Heart right ventricle (tissue), 16 donors: ENCODE measurements around the gene UPK1A. TPM values are rescaled to one million over a fixed set of nuclear protein-coding genes. Genes with fewer than 3 reads are reported as not detected.

Source experiments
- ATAC-seq, 8 donors: fragments of 200-7000 bp; cut with Tn5 transposase; one replicate each; pipeline ENCODE4 v1.9.1; 2020; ENCODE audit warnings: mild to moderate bottlenecking in 8 of 8, moderate library complexity in 8 of 8, moderate number of reproducible peaks in 1 of 8
- DNase-seq, 2 donors: peaks; one replicate each; pipeline ENCODE4 v3.0.0-alpha.2; 2020
- H3K27ac ChIP-seq, 10 donors: fragments of 200-600 bp; sonication (generic) in 2 of 10; one replicate each; pipeline versions ENCODE4 v1.5.0 to v1.8.0; 2020 to 2022; ENCODE audit warnings: mild to moderate bottlenecking in 3 of 10
- H3K27me3 ChIP-seq, 7 donors: fragments of 200-600 bp; one replicate each; pipeline ENCODE4 v1.8.0; 2021 to 2022; ENCODE audit warnings: mild to moderate bottlenecking in 2 of 7
- H3K36me3 ChIP-seq, 9 donors: fragments of 200-600 bp; sonication (generic) in 1 of 9; one replicate each; pipeline versions ENCODE4 v1.5.0 to v1.8.0; 2020 to 2022; ENCODE audit warnings: mild to moderate bottlenecking in 2 of 9
- H3K4me1 ChIP-seq, 9 donors: fragments of 200-600 bp; sonication (generic) in 1 of 9; one replicate each; pipeline versions ENCODE4 v1.5.0 to v1.8.0; 2020 to 2022; ENCODE audit warnings: mild to moderate bottlenecking in 4 of 9
- H3K4me3 ChIP-seq, 10 donors: fragments of 200-600 bp; sonication (generic) in 2 of 10; one replicate each; pipeline versions ENCODE4 v1.5.0 to v1.8.0; 2020 to 2022; ENCODE audit warnings: mild to moderate bottlenecking in 7 of 10, moderate library complexity in 2 of 10
- H3K9me3 ChIP-seq, 11 donors: fragments of 200-600 bp in 10 of 11; sonication (generic) in 2 of 11; one replicate each; pipeline versions ENCODE4 v1.5.0 to v1.8.0; 2013 to 2022; ENCODE audit warnings: mild to moderate bottlenecking in 2 of 11, control low read depth in 1 of 11, moderate library complexity in 1 of 11
- WGBS, 2 donors: extraction: QIAGEN DNeasy Blood & Tissue Kit; methylation state at CpG; one replicate each; pipeline ENCODE4 v1.1.7; 2013; ENCODE audit warnings: inconsistent platforms in 1 of 2; 5-methylcytosine and 5-hydroxymethylcytosine counted together
- intact Hi-C, 10 donors: fragments of 100-400 bp; cut with DNase I; formaldehyde crosslinking; loops; one replicate each; pipeline versions ENCODE4 v1.11.1 to v1.14.2; 2022
- polyA plus RNA-seq, 2 donors: library from polyadenylated mRNA; stranded (reverse); fragments of 200-250 nt; gene quantifications; one replicate each; pipeline ENCODE4 v1.2.3, GENCODE V29; 2013
- total RNA-seq, 10 donors: library from RNA; stranded (reverse); fragmentation: NEBNext Ultra II Directional in 3 of 10; extraction: Animal tissue kit (Norgen Biotek cat#: 25700) in 3 of 10; gene quantifications; one replicate each; pipeline versions ENCODE4 v1.2.1 to v1.2.4, GENCODE V29; 2021 to 2023
- TF ChIP-seq, protein P1 (sequence below), 9 donors: fragments of 200-600 bp; sonication (generic) in 2 of 9; IDR thresholded peaks; one replicate each; pipeline versions ENCODE4 v1.5.0 to v1.8.0; 2021 to 2022; ENCODE audit warnings: antibody characterized with exemption in 9 of 9, mild to moderate bottlenecking in 5 of 9, moderate library complexity in 1 of 9
- donor health status: Arrhythmogenic right ventricular cardiomyopathy.
- donor health status: ischemic (EF 13 %, LVEDD 7.1; RV severe dilation, severe dysfunction).
- donor health status: healthy with polysubstance abuse.
- donor health status: DM: no; HTN: yes; CAD: no.
- donor health status: DM: no; HTN: no; CAD: no.
- donor health status: ischemic (EF 25% LVEDD 6.9; RV normal size, moderate dysfunction).
- donor health status: ischemic (EF 25% LVEDD 5.7; RV mildly dilated, moderate dysfunction).
- donor health status: healthy.
- donor health status: DM: yes; HTN: yes; CAD: no.
- donor health status: Ischemic cardiomyopathy.
- donor health status: ischemic (EF 35%, LVEDD 5.7; RV mildly dilated, moderate dysfunction).
- donor health status: nonischemic (EF 11% LVEDD 7.7; RV severe dilation, severe dysfunction).
- donor health status: DM: yes; HTN: yes; CAD: no.
- donor health status: PGD.
- donor health status: ischemic (EF 29% LVEDD 5.4; RV normal size, mild dysfunction).
- donor health status: nonischemic (EF 23%, LVEDD 6.1; RV moderate dilation, normal function).

The UPK1A gene
- total and polyA plus RNA-seq, 12 donors, result 0.03 to 0.38 TPM; not detected in 10

DNA sequence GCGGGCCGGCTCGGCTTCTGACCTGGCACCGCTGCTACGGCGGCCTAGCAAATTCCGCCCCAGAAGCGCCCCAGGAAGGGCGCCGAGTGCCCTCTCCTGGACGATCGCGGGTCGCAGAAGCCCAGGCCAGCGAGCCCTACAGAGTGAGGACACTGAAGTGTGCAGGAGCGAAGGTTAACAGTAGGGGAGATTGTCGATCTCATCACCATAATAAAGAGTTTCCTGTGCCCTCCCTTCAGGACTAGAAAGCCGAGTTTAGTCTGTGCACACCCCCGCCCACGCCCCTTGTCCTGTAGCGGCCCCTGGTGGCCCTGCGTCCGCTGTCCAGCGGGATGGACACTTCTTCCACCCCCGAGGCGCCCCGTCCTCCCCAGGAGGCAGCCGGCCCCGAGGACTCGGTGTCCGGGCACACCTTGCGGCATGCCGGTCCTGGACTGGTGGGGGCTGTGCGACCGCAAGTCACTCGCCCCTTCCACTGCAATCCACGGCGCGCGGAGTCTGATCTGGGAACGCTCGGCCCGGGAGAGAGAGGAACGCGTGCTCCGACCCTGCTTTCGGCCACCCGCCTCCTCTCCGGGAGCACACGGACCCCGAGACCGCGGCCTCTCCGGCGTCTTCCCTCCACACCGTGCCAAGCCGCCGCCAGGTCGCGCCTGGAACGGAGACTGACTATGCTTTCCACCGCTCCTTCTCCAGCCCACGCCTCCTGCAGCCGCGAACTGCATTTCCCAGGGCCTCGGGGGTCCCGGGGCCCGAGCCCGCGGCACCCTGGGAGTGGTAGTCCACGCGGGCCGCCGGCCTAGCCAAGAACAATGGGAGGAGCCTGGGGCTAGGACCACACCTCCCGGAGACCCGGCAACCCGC lies 50.7 kb downstream of the UPK1A start:
- intact Hi-C loops, result loop anchor here in 9 of 10 donors (1.0 to 10.0 kb wide), 15 partner anchors 15 to 214 kb away; partner anchors contain the start of genes TMEM147 (in 5 of the 9), DMKN (in 1 of the 9), PROSER3 (in 1 of the 9) and PSENEN (in 1 of the 9)
- H3K27me3 ChIP-seq, result no peaks in the 10 kb centered on the region
- no peaks in the 10 kb centered on the region for H3K9me3 ChIP-seq
- DNase-seq, result peak; percentile 95 to 96
- H3K4me1 ChIP-seq, result peaks cover 6 to 34% (median 27%) of the 10 kb centered on the region in 9 donors
- H3K27ac ChIP-seq, result peak overlapping the region; percentile 78 to 97 (median 92)
- peaks cover 0 to 26% (median 8%) of the 10 kb centered on the region in 9 donors for H3K36me3 ChIP-seq
- ATAC-seq, result peak; percentile 93 to 97 (median 95)
- TF ChIP-seq, protein P1, sequence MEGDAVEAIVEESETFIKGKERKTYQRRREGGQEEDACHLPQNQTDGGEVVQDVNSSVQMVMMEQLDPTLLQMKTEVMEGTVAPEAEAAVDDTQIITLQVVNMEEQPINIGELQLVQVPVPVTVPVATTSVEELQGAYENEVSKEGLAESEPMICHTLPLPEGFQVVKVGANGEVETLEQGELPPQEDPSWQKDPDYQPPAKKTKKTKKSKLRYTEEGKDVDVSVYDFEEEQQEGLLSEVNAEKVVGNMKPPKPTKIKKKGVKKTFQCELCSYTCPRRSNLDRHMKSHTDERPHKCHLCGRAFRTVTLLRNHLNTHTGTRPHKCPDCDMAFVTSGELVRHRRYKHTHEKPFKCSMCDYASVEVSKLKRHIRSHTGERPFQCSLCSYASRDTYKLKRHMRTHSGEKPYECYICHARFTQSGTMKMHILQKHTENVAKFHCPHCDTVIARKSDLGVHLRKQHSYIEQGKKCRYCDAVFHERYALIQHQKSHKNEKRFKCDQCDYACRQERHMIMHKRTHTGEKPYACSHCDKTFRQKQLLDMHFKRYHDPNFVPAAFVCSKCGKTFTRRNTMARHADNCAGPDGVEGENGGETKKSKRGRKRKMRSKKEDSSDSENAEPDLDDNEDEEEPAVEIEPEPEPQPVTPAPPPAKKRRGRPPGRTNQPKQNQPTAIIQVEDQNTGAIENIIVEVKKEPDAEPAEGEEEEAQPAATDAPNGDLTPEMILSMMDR (IDR thresholded peaks at IDR 0.05), result peak; percentile 77 to 96 (median 93)
- 0% methylated on average over 77 of the region's 77 CpGs for WGBS, 2 donors
- peak overlapping the region; percentile 36 to 98 (median 82) for H3K4me3 ChIP-seq

DNA sequence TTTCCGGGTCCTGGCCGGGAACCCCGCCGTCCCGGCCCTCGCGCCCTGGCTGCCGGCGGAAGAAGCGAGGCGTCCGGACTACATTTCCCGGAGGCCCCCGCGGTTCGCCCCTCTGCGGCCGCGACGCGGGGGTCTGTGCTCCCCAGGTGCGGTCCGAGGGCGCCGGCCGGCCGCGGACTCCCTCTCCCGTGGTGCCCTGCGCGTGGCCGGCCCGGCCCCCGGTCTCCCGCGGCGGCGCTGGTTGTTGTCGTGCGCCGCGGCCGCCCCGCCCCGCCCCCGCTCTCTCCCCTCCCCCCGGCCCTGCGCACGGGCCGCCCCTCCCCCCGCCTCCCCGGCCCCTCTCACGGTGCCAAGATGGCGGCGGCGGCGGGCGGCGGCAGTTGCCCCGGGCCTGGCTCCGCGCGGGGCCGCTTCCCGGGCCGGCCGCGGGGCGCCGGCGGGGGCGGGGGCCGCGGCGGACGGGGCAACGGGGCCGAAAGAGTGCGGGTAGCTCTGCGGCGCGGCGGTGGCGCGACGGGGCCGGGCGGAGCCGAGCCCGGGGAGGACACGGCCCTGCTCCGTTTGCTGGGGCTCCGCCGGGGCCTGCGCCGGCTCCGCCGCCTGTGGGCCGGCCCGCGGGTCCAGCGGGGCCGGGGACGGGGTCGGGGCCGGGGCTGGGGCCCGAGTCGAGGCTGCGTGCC lies 51.5 kb downstream of the UPK1A start, which contains the start of gene KMT2B:
TSS of gene KMT2B (plus strand) at position 339 of the 680 bp plus-strand sequence. CDS start at position 355, 16 bp downstream.
- ATAC-seq, result peak in 6 of 8 donors; percentile 62 to 82 (median 79)
- H3K9me3 ChIP-seq, result no peaks in the 10 kb centered on the region
- peak within 1 kb of the TSS; percentile 68 to 98 (median 84) for H3K4me3 ChIP-seq
- peaks cover 6 to 34% (median 27%) of the 10 kb centered on the region in 9 donors for H3K4me1 ChIP-seq
- no peaks in the 10 kb centered on the region for H3K27me3 ChIP-seq
- 1% methylated on average over 46 to 104 of the region's 109 CpGs for WGBS, 2 donors
- H3K36me3 ChIP-seq, result peaks cover 0 to 34% (median 16%) of the 10 kb centered on the region in 9 donors
- intact Hi-C loops, result loop anchor here in 9 of 10 donors (1.0 to 10.0 kb wide), 13 partner anchors 23 to 213 kb away; partner anchors contain the start of genes TMEM147 (in 5 of the 9), PSENEN (in 2 of the 9), U2AF1L4 (in 2 of the 9) and DMKN (in 1 of the 9)
- DNase-seq, result no peak
- TF ChIP-seq, protein P1 (IDR thresholded peaks at IDR 0.05), result no peak
- H3K27ac ChIP-seq, result peak within 1 kb of the TSS; percentile 78 to 97 (median 92)

DNA sequence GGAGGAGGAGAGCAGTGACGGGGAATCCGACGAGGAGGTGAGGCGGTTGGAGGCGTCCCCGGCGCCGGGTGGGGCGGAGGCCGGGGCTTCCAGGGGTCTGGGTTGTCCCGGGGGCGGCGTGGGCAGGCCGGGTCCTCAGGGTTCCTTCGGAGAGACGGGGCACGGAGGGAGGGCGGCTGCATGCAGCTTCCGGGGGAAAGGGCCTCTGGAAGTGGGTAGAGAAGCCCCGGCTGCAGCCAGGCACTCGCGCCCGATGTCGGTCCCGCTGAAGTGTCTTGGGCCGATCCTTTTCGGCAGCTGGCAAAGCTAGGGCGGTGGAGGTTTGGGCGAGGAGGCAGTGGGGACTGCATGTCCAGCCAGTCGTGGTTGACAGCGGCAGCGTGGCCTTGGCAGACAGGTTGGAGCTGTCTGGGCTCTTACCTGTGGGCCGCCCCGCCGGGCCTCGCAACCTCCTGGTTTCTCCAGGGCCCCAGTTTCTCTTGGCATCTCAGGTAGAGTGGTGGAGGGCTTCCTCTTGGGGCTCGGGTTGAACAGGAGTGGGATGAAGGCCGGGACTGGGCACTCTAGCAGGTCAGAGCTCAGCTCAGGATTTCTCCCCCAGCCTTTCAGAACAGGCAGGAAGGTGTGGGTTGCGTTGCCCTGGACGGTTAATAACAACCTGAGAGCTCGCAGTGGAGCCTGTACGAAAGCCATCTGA lies 52.2 kb downstream of the UPK1A start:
- DNase-seq (peak; percentile 40 to 49), ATAC-seq (no peak)
- H3K36me3 ChIP-seq, result peaks cover 0 to 41% (median 23%) of the 10 kb centered on the region in 9 donors
- TF ChIP-seq, protein P1 (IDR thresholded peaks at IDR 0.05), result no peak
- 1 to 2% methylated on average over 42 of the region's 42 CpGs for WGBS, 2 donors
- H3K9me3 ChIP-seq, result no peaks in the 10 kb centered on the region
- intact Hi-C loops, result loop anchor here in 7 of 10 donors (2.0 to 10.0 kb wide), 7 partner anchors 26 to 206 kb away; partner anchors contain the start of genes TMEM147 (in 4 of the 7), DMKN (in 1 of the 7), PSENEN (in 1 of the 7) and U2AF1L4 (in 1 of the 7)
- H3K4me1 ChIP-seq, result peaks cover 6 to 34% (median 27%) of the 10 kb centered on the region in 9 donors
- peak overlapping the region; percentile 78 to 97 (median 90) for H3K27ac ChIP-seq
- peak overlapping the region; percentile 68 to 98 (median 84) for H3K4me3 ChIP-seq
- H3K27me3 ChIP-seq, result no peaks in the 10 kb centered on the region
